HCT116 (cell line): Measurements from ENCODE around the gene TPM4. TPM values are rescaled to one million over a fixed set of nuclear protein-coding genes. Genes with fewer than 3 reads are reported as not detected.

ENCODE experiments used
- ATAC-seq: fragments of 200-7000 bp; cut with Tn5 transposase; 2 replicates; pipeline ENCODE4 v1.9.1; 2020; ENCODE audit warnings: mild to moderate bottlenecking, moderate library complexity
- BruUV-seq: library from RNA; stranded (reverse); fragments of 400-500 nt; replicated peaks from 2 replicates; lab custom pipeline; 2021; lab: Mats Ljungman, UMichigan
- CTCF ChIA-PET: fragments of 300-600 bp; sonication (Branson Sonifier 250); formaldehyde crosslinking; loops from one replicate; lab custom pipeline; 2021; ENCODE audit warnings: antibody characterized with exemption; lab: Charles Lee
- POLR2A ChIA-PET: fragments of 300-600, 350-600 bp; sonication (Branson Sonifier 250); formaldehyde crosslinking; loops from one replicate; lab custom pipeline; 2021; ENCODE audit warnings: antibody characterized with exemption; lab: Charles Lee
- RAD21 ChIA-PET, 2 experiments: fragments of 300-600 bp; sonication (Branson Sonifier 250); formaldehyde crosslinking; loops; one replicate each; lab custom pipeline; 2023; ENCODE audit warnings: low total read pairs in 2 of 2; ENCODE audit not compliant: uncharacterized antibody in 2 of 2, unreplicated experiment in 2 of 2, low non-redundant PET in 1 of 2; lab: Charles Lee
- DNase-seq: peaks from one replicate; pipeline ENCODE4 v3.0.0-alpha.2; 2010; ENCODE audit warnings: low read depth, low spot score
- H2AFZ ChIP-seq: fragments of 200-600 bp; shearing (Covaris generic), sonication (generic); 2 replicates; pipeline ENCODE4 v1.6.1; 2017; ENCODE audit warnings: low read depth, mixed run types, mixed read lengths, antibody characterized with exemption, low read length; ENCODE audit not compliant: poor library complexity, severe bottlenecking
- H3K27ac ChIP-seq: 2 replicates; pipeline ENCODE4 v1.5.1; 2012; ENCODE audit warnings: low read depth, low read length
- H3K27me3 ChIP-seq: fragments of 200-600 bp; sonication (generic); 2 replicates; pipeline ENCODE4 v1.6.1; 2016; ENCODE audit warnings: mixed run types, low read length, mixed read lengths; ENCODE audit not compliant: insufficient read depth
- H3K36me3 ChIP-seq, 2 experiments: fragments of 200-500 bp in 1 of 2; fragments of 200-600 bp in 1 of 2; sonication (Bioruptor generic) in 1 of 2; sonication (generic) in 1 of 2; 2 replicates each; pipeline versions ENCODE4 v1.5.1 to v1.6.1; 2014 to 2016; ENCODE audit warnings: low read length in 2 of 2, inconsistent platforms in 1 of 2, mixed read lengths in 1 of 2, mixed run types in 1 of 2; ENCODE audit not compliant: insufficient read depth in 2 of 2, control insufficient read depth in 1 of 2
- H3K4me1 ChIP-seq, 2 experiments: fragments of 200-600 bp in 1 of 2; sonication (generic) in 1 of 2; 2 replicates each; pipeline versions ENCODE4 v1.5.1 to v1.6.1; 2012 to 2017; ENCODE audit warnings: low read length in 2 of 2, inconsistent platforms in 1 of 2, mild to moderate bottlenecking in 1 of 2, mixed read lengths in 1 of 2, mixed run types in 1 of 2, moderate library complexity in 1 of 2; ENCODE audit not compliant: insufficient read depth in 2 of 2, control insufficient read depth in 1 of 2
- H3K4me2 ChIP-seq: fragments of 200-600 bp; sonication (generic); 2 replicates; pipeline ENCODE4 v1.6.1; 2017; ENCODE audit warnings: mixed run types, low read length, mixed read lengths
- H3K4me3 ChIP-seq, 2 experiments: fragments of 200-600 bp in 1 of 2; sonication (generic) in 1 of 2; replicated peaks in 1 of 2; 2 replicates each; pipeline ENCODE4 v1.5.1; 2011 to 2016; ENCODE audit warnings: low read length in 2 of 2, control low read depth in 1 of 2, low read depth in 1 of 2, mild to moderate bottlenecking in 1 of 2, mixed read lengths in 1 of 2, mixed run types in 1 of 2
- H3K79me2 ChIP-seq: fragments of 200-600 bp; sonication (generic); 2 replicates; pipeline ENCODE4 v1.6.1; 2017; ENCODE audit warnings: mild to moderate bottlenecking, mixed run types, low read length, moderate library complexity, mixed read lengths; ENCODE audit not compliant: insufficient read depth
- H3K9ac ChIP-seq: fragments of 200-600 bp; sonication (generic); 2 replicates; pipeline ENCODE4 v1.6.1; 2016; ENCODE audit warnings: low read length, mixed read lengths
- H3K9me2 ChIP-seq: fragments of 200-600 bp; sonication (generic), shearing (Covaris generic); 2 replicates; pipeline ENCODE4 v1.6.1; 2017; ENCODE audit warnings: mixed run types, mild to moderate bottlenecking, moderate library complexity; ENCODE audit not compliant: insufficient read depth
- H3K9me3 ChIP-seq, 2 experiments: fragments of 200-500 bp in 1 of 2; fragments of 200-600 bp in 1 of 2; sonication (Bioruptor generic) in 1 of 2; sonication (generic) in 1 of 2; 2 replicates each; pipeline ENCODE4 v1.6.1; 2014 to 2017; ENCODE audit warnings: low read length in 2 of 2, mixed read lengths in 2 of 2, inconsistent platforms in 1 of 2, low read depth in 1 of 2, mild to moderate bottlenecking in 1 of 2, mixed run types in 1 of 2, moderate library complexity in 1 of 2; ENCODE audit not compliant: control insufficient read depth in 1 of 2, insufficient read depth in 1 of 2
- H4K20me1 ChIP-seq: fragments of 200-600 bp; sonication (generic), shearing (Covaris generic); 2 replicates; pipeline ENCODE4 v1.6.1; 2017; ENCODE audit warnings: mixed run types, mild to moderate bottlenecking, moderate library complexity; ENCODE audit not compliant: insufficient read depth
- EGR1 ChIP-seq: IDR thresholded peaks from 2 replicates; pipeline ENCODE4 v1.6.1; 2012; ENCODE audit warnings: low read depth
- FOSL1 ChIP-seq: IDR thresholded peaks from 2 replicates; pipeline ENCODE4 v1.6.1; 2012; ENCODE audit warnings: low read depth
- POLR2AphosphoS5 ChIP-seq: IDR thresholded peaks from 2 replicates; pipeline ENCODE4 v1.6.1; 2011; ENCODE audit warnings: mild to moderate bottlenecking, low read depth, low read length, moderate library complexity
- TCF7L2 ChIP-seq: IDR thresholded peaks from 2 replicates; pipeline ENCODE4 v1.7.0; 2011; ENCODE audit warnings: borderline replicate concordance, inconsistent platforms; ENCODE audit not compliant: insufficient read depth, insufficient read length; ENCODE audit errors: extremely low read depth
- YY1 ChIP-seq: IDR thresholded peaks from 2 replicates; pipeline ENCODE4 v1.6.1; 2011; ENCODE audit warnings: low read length, low read depth, moderate library complexity, mild to moderate bottlenecking; ENCODE audit not compliant: insufficient replicate concordance; ENCODE audit errors: extremely low read depth
- ZBTB33 ChIP-seq: IDR thresholded peaks from 2 replicates; pipeline ENCODE4 v1.6.1; 2011; ENCODE audit warnings: mild to moderate bottlenecking, low read length, moderate library complexity; ENCODE audit not compliant: insufficient replicate concordance; ENCODE audit errors: extremely low read depth
- ZFX ChIP-seq: fragments of 450-650 bp; IDR thresholded peaks from 2 replicates; pipeline ENCODE4 v1.6.1; 2017
- intact Hi-C: fragments of 100-400 bp; cut with micrococcal nuclease; formaldehyde crosslinking; loops from 2 replicates; pipeline ENCODE4 v1.10.0; 2022
- total RNA-seq: library from RNA; stranded (reverse); gene quantifications from one replicate; pipeline ENCODE4 v1.2.1, GENCODE V29; 2021; ENCODE audit not compliant: unreplicated experiment

TPM4 gene
- total RNA-seq, 1 experiment from 2014 or later: 275 TPM

- Histone ChIP-seq H3K4me3 (peak overlapping the region; percentile 64 to 65), H3K9ac (peak overlapping the region; percentile 79), H3K36me3 (peaks cover 4 to 39% of the 10 kb centered on the region in 2 experiments; a peak in 3 of 4 replicates), H3K79me2 (peaks cover 86% of the 10 kb centered on the region), H4K20me1 (no peaks in the 10 kb centered on the region), H3K9me3 (no peaks in the 10 kb centered on the region), H2AFZ (no peak overlapping the region), H3K27ac (peak overlapping the region; percentile 93), H3K9me2 (no peaks in the 10 kb centered on the region), H3K4me1 (peaks cover 24 to 37% of the 10 kb centered on the region in 2 experiments), H3K4me2 (peak overlapping the region; percentile 69), H3K27me3 (no peaks in the 10 kb centered on the region)
- ChIA-PET CTCF (no interaction called here), POLR2A (interaction anchor here (1.0 to 1.6 kb wide), 3 partner anchors 8 to 37 kb away, joined by 3 to 8 read pairs (median 4); no protein-coding TSS in a partner anchor), RAD21 (interaction anchor here in 1 of 2 experiments (0.8 kb wide), 1 partner anchor 107 kb away, joined by 6 read pairs; the partner anchor contains the start of gene FAM32A)
- intact Hi-C loops: no loop called here
- DNase-seq (no peak), ATAC-seq (no peak)
- TF ChIP-seq POLR2AphosphoS5 (peak; percentile 42), TCF7L2 (no peak), EGR1 (no peak), ZFX (peak; percentile 44; the same call in 1 of the 2 replicates), ZBTB33 (no peak), FOSL1 (0 out of 2 replicates have a peak, but pooled peaks have one; percentile 2), YY1 (no peak)
- TSS peak; percentile 76 for BruUV-seq
Observed at GRCh38 chr19:16077984-16078758, 1.9 kb downstream of the TPM4 start.
